Measurements from ENCODE around the gene ITPR3.
A peak's percentile ranks its signal among the peaks of the same experiment; 100 is the strongest.

The ITPR3 gene

DNA sequence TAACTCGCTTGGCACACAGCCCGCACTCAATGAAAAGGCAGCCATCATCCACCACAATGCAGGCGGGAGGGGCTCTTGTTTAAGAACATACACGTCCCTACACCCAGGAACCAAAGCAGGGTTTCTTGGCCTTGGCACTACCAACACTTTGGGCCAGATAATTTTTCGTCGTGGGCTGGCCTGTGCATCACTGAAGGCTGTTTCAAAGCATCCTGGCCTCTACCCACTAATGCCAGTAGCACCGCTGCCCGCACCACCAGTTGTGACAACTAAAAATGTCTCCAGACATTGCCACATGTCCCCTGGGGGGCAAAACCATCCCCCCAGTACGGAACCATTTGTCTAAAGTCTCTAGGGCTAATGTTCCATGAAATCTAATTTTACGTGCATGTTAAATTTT lies 77.4 kb downstream of the ITPR3 start:
- no peak overlapping the region for H3K14ac ChIP-seq (ENCODE audit: low read length)
- no peak overlapping the region for H3K23ac ChIP-seq (ENCODE audit: low read depth, low read length, poor library complexity)
- no peak overlapping the region for H2BK15ac ChIP-seq (ENCODE audit: low read length)
- no peaks in the 10 kb centered on the region for H3K27me3 ChIP-seq (ENCODE audit: control insufficient read depth in 3 of 3, insufficient read depth in 3 of 3, low read depth in 1 of 3, low read length in 3 of 3)
- H4K91ac ChIP-seq (ENCODE audit: low read depth, low read length, poor library complexity), result no peak overlapping the region
- H3K4ac ChIP-seq (ENCODE audit: low read length), result no peak overlapping the region
- no peak overlapping the region for H2BK120ac ChIP-seq (ENCODE audit: low read depth, low read length)
- peaks cover 3% of the 10 kb centered on the region for H3K79me1 ChIP-seq (ENCODE audit: low read depth, low read length)
- H3K9ac ChIP-seq (ENCODE audit: low read depth, low read length, poor library complexity), result no peak overlapping the region
- H3K4me2 ChIP-seq (ENCODE audit: insufficient read depth, low read length, poor library complexity, severe bottlenecking), result no peak overlapping the region
- H3K18ac ChIP-seq (ENCODE audit: low read length), result no peak overlapping the region
- H2AK5ac ChIP-seq (ENCODE audit: low read depth, low read length), result no peak overlapping the region
- H4K8ac ChIP-seq (ENCODE audit: low read depth, low read length), result no peak overlapping the region
- no peak overlapping the region for H2AFZ ChIP-seq (ENCODE audit: low read length)
- H3K27ac ChIP-seq (replicated peaks; ENCODE audit: low read length), result no peak overlapping the region
- no peak for DNase-seq (ENCODE audit: low spot score)
- no peak overlapping the region for H3K4me3 ChIP-seq (ENCODE audit: low read length in 2 of 2)
- no peaks in the 10 kb centered on the region for H3K9me3 ChIP-seq (replicated peaks in 1 of 2; ENCODE audit: control insufficient read depth in 2 of 2, insufficient read depth in 1 of 2, low read depth in 1 of 2, low read length in 2 of 2)
- H3K36me3 ChIP-seq (replicated peaks in 1 of 2; ENCODE audit: control insufficient read depth in 2 of 2, insufficient read depth in 2 of 2, low read length in 2 of 2), result peaks cover 42 to 74% of the 10 kb centered on the region in 2 donors
- WGBS, 2 donors (ENCODE audit: extremely low coverage in 2 of 2, insufficient read length in 2 of 2, insufficient replicate concordance in 1 of 2), result no CpG with 5 or more reads among the region's 10 CpGs
- no peak overlapping the region for H2BK5ac ChIP-seq (ENCODE audit: low read length)
- H3K4me1 ChIP-seq (ENCODE audit: control insufficient read depth in 2 of 2, insufficient read depth in 1 of 2, low read depth in 1 of 2, low read length in 2 of 2), result peaks cover 2 to 4% of the 10 kb centered on the region in 2 donors
- H2BK12ac ChIP-seq (ENCODE audit: low read length), result no peak overlapping the region

DNA sequence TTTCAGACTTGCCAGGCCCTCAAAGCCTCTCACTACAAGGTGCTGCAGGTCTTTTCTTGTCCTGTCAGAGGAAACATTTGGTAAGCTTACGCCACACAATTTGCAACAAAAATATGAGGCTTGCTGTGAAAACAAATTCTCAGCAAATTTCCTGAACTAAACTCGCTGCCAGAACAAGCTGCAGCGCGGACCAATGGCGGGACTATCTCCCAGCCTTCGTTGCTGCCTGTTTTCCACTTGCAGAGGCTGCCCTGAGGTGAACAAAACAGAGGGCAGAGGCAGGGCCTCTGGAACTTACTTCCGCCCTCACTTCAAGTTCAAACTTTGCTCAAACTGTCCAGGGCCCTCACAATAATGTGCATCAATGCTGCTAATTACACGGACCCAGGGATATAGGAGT lies 78.0 kb downstream of the ITPR3 start:
- no CpG with 5 or more reads among the region's 8 CpGs for WGBS, 2 donors (ENCODE audit: extremely low coverage in 2 of 2, insufficient read length in 2 of 2, insufficient replicate concordance in 1 of 2)
- Histone ChIP-seq H3K23ac (ENCODE audit: low read depth, low read length, poor library complexity) (no peak overlapping the region), H3K9ac (ENCODE audit: low read depth, low read length, poor library complexity) (no peak overlapping the region), H2BK15ac (ENCODE audit: low read length) (no peak overlapping the region), H2AK5ac (ENCODE audit: low read depth, low read length) (no peak overlapping the region), H3K4me1 (ENCODE audit: control insufficient read depth in 2 of 2, insufficient read depth in 1 of 2, low read depth in 1 of 2, low read length in 2 of 2) (peaks cover 0 to 2% of the 10 kb centered on the region in 2 donors), H2BK12ac (ENCODE audit: low read length) (no peak overlapping the region), H3K4me3 (ENCODE audit: low read length in 2 of 2) (no peak overlapping the region), H3K36me3 (replicated peaks in 1 of 2; ENCODE audit: control insufficient read depth in 2 of 2, insufficient read depth in 2 of 2, low read length in 2 of 2) (peaks cover 42 to 72% of the 10 kb centered on the region in 2 donors), H3K27me3 (ENCODE audit: control insufficient read depth in 3 of 3, insufficient read depth in 3 of 3, low read depth in 1 of 3, low read length in 3 of 3) (no peaks in the 10 kb centered on the region), H3K4me2 (ENCODE audit: insufficient read depth, low read length, poor library complexity, severe bottlenecking) (no peak overlapping the region), H2BK5ac (ENCODE audit: low read length) (no peak overlapping the region), H2BK120ac (ENCODE audit: low read depth, low read length) (no peak overlapping the region), H3K4ac (ENCODE audit: low read length) (no peak overlapping the region), H3K9me3 (replicated peaks in 1 of 2; ENCODE audit: control insufficient read depth in 2 of 2, insufficient read depth in 1 of 2, low read depth in 1 of 2, low read length in 2 of 2) (no peaks in the 10 kb centered on the region), H2AFZ (ENCODE audit: low read length) (no peak overlapping the region), H3K14ac (ENCODE audit: low read length) (no peak overlapping the region), H4K8ac (ENCODE audit: low read depth, low read length) (no peak overlapping the region), H3K79me1 (ENCODE audit: low read depth, low read length) (peaks cover 4% of the 10 kb centered on the region), H4K91ac (ENCODE audit: low read depth, low read length, poor library complexity) (no peak overlapping the region), H3K27ac (replicated peaks; ENCODE audit: low read length) (no peak overlapping the region), H3K18ac (ENCODE audit: low read length) (no peak overlapping the region)
- DNase-seq (ENCODE audit: low spot score), result no peak

DNA sequence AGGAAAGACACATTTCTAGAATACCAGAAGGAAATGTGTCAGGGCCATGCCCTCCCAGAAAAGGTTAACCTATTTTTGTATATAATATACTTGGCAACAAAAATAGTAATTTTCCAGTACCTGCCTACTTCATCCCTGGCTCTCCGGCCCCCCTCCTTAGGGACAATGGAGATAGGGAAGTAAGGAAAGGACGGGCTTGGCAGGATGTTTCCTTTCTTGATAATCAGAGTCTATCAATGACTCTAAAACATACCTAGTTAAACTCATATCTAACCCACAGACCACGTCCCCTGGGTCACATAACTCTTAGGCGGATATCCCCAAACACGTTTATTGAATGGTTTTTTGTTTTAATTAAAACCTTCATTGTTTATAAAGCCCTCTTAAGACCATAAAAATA lies 78.6 kb downstream of the ITPR3 start:
- H3K9ac ChIP-seq (ENCODE audit: low read depth, low read length, poor library complexity), result no peak overlapping the region
- no peak overlapping the region for H3K23ac ChIP-seq (ENCODE audit: low read depth, low read length, poor library complexity)
- no peak overlapping the region for H3K4me3 ChIP-seq (ENCODE audit: low read length in 2 of 2)
- H3K4ac ChIP-seq (ENCODE audit: low read length), result no peak overlapping the region
- no CpG with 5 or more reads among the region's 5 CpGs for WGBS, 2 donors (ENCODE audit: extremely low coverage in 2 of 2, insufficient read length in 2 of 2, insufficient replicate concordance in 1 of 2)
- H3K27me3 ChIP-seq (ENCODE audit: control insufficient read depth in 3 of 3, insufficient read depth in 3 of 3, low read depth in 1 of 3, low read length in 3 of 3), result no peaks in the 10 kb centered on the region
- H3K4me2 ChIP-seq (ENCODE audit: insufficient read depth, low read length, poor library complexity, severe bottlenecking), result no peak overlapping the region
- peaks cover 46 to 78% of the 10 kb centered on the region in 2 donors for H3K36me3 ChIP-seq (replicated peaks in 1 of 2; ENCODE audit: control insufficient read depth in 2 of 2, insufficient read depth in 2 of 2, low read length in 2 of 2)
- H2AK5ac ChIP-seq (ENCODE audit: low read depth, low read length), result no peak overlapping the region
- no peak for DNase-seq (ENCODE audit: low spot score)
- no peak overlapping the region for H2BK5ac ChIP-seq (ENCODE audit: low read length)
- peaks cover 0 to 2% of the 10 kb centered on the region in 2 donors for H3K4me1 ChIP-seq (ENCODE audit: control insufficient read depth in 2 of 2, insufficient read depth in 1 of 2, low read depth in 1 of 2, low read length in 2 of 2)
- peaks cover 5% of the 10 kb centered on the region for H3K79me1 ChIP-seq (ENCODE audit: low read depth, low read length)
- no peak overlapping the region for H2BK12ac ChIP-seq (ENCODE audit: low read length)
- H3K14ac ChIP-seq (ENCODE audit: low read length), result no peak overlapping the region
- H2AFZ ChIP-seq (ENCODE audit: low read length), result no peak overlapping the region
- no peak overlapping the region for H3K18ac ChIP-seq (ENCODE audit: low read length)
- no peak overlapping the region for H2BK120ac ChIP-seq (ENCODE audit: low read depth, low read length)
- H3K27ac ChIP-seq (replicated peaks; ENCODE audit: low read length), result no peak overlapping the region
- H4K8ac ChIP-seq (ENCODE audit: low read depth, low read length), result no peak overlapping the region
- no peaks in the 10 kb centered on the region for H3K9me3 ChIP-seq (replicated peaks in 1 of 2; ENCODE audit: control insufficient read depth in 2 of 2, insufficient read depth in 1 of 2, low read depth in 1 of 2, low read length in 2 of 2)
- no peak overlapping the region for H4K91ac ChIP-seq (ENCODE audit: low read depth, low read length, poor library complexity)
- H2BK15ac ChIP-seq (ENCODE audit: low read length), result no peak overlapping the region

DNA sequence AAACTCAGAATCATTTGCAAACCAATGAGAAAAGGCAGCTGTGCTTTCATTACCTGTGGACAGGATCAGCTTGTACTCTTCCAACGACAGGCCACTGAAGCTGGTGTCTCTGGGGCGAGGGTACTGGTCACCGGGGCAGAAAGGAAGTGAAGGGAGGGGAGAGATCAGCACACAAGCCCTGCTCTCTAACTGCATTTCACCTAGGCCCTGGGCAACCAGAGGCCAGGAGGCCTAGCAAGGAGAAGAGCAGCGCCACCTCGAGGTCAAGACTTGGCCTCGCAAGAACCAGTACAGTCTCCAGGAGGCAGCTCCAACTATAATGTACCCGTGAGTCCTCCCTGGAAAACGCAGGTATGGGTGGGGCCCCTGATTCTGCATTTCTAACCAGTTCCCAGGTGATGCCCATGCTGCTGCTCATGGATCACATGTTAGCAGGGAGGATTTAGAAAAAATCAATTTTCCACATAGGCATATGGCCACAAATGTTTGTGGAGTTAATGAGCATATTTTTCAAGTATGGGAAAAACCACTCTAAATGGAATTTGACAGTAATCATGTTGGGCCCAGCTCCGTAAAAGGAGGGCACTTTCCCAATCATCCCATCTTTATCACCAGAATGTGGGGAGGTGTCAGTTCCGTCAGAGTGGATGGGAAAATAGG lies 79.4 kb downstream of the ITPR3 start:
- Histone ChIP-seq H3K23ac (ENCODE audit: low read depth, low read length, poor library complexity) (peak overlapping the region; percentile 12), H2BK15ac (ENCODE audit: low read length) (no peak overlapping the region), H2BK12ac (ENCODE audit: low read length) (no peak overlapping the region), H3K9me3 (replicated peaks in 1 of 2; ENCODE audit: control insufficient read depth in 2 of 2, insufficient read depth in 1 of 2, low read depth in 1 of 2, low read length in 2 of 2) (no peaks in the 10 kb centered on the region), H3K9ac (ENCODE audit: low read depth, low read length, poor library complexity) (no peak overlapping the region), H3K4ac (ENCODE audit: low read length) (no peak overlapping the region), H3K27ac (replicated peaks; ENCODE audit: low read length) (no peak overlapping the region), H4K91ac (ENCODE audit: low read depth, low read length, poor library complexity) (no peak overlapping the region), H2AFZ (ENCODE audit: low read length) (no peak overlapping the region), H3K36me3 (replicated peaks in 1 of 2; ENCODE audit: control insufficient read depth in 2 of 2, insufficient read depth in 2 of 2, low read length in 2 of 2) (peaks cover 44 to 74% of the 10 kb centered on the region in 2 donors), H2BK5ac (ENCODE audit: low read length) (no peak overlapping the region), H3K14ac (ENCODE audit: low read length) (no peak overlapping the region), H3K4me2 (ENCODE audit: insufficient read depth, low read length, poor library complexity, severe bottlenecking) (no peak overlapping the region), H4K8ac (ENCODE audit: low read depth, low read length) (no peak overlapping the region), H2AK5ac (ENCODE audit: low read depth, low read length) (no peak overlapping the region), H3K18ac (ENCODE audit: low read length) (no peak overlapping the region), H3K79me1 (ENCODE audit: low read depth, low read length) (peaks cover 5% of the 10 kb centered on the region), H3K4me3 (ENCODE audit: low read length in 2 of 2) (no peak overlapping the region), H2BK120ac (ENCODE audit: low read depth, low read length) (no peak overlapping the region), H3K4me1 (ENCODE audit: control insufficient read depth in 2 of 2, insufficient read depth in 1 of 2, low read depth in 1 of 2, low read length in 2 of 2) (peaks cover 0 to 2% of the 10 kb centered on the region in 2 donors), H3K27me3 (ENCODE audit: control insufficient read depth in 3 of 3, insufficient read depth in 3 of 3, low read depth in 1 of 3, low read length in 3 of 3) (no peaks in the 10 kb centered on the region)
- WGBS, 2 donors (ENCODE audit: extremely low coverage in 2 of 2, insufficient read length in 2 of 2, insufficient replicate concordance in 1 of 2), result no CpG with 5 or more reads among the region's 10 CpGs
- peak; percentile 59 for DNase-seq (ENCODE audit: low spot score)

Measured in neuronal stem cell (in vitro differentiated cells).